Umbilical cord (tissue), 2 donors: ENCODE measurements around the gene INPP5D. TPM values are rescaled to one million over a fixed set of nuclear protein-coding genes. Genes with fewer than 3 reads are reported as not detected.

Experiments
- DNase-seq: peaks from one replicate; pipeline ENCODE4 v3.0.0-alpha.2; 2015; ENCODE audit warnings: low spot score
- total RNA-seq: library from RNA; depleted of rRNA; stranded (reverse); fragments of >200 nt; gene quantifications from one replicate; pipeline ENCODE4 v1.2.3, GENCODE V29; 2014; ENCODE audit warnings: low replicate concordance; ENCODE audit not compliant: insufficient read depth

Gene INPP5D
- total RNA-seq, 1 donor from 2014 or later: 5.8 TPM

DNA sequence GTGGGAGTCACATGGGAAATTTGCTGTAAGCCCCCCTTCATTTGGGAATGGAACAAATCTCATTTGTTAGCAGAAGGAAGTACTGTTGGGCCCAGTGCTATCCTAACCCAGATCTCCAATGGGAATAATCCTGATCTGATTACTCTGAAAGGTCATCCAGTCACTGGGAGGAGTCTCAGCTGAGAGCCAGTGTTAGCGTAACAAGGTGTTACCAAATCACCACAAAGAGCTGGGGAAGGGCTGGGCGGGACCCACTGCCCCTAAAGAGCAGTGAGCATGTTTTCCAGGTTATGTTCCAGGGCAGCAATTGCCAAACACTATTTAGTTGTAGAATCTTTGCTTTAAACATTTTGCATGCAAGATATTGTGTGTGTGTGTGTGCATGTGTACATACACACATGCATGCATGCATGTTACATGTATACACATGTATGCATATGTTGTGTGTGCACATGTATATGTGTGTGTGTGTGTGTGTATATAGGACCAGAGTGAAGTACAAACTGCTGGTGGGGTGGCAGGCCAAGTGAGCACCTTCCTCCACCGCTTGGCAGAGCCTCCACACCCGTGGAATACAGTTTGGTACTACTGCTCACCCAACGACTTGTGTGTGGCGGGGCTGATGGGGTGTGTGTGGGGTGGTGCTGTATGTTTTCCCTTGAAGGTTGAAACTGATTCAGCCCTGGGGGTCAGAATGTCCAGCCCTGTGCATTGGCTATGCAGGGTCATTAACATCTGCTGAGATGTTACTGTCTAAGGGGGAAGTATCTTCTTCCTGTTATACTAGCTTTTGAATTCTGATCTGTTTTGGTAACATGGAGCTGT is 15.2 kb downstream of the INPP5D start:
- DNase-seq: no peak

DNA sequence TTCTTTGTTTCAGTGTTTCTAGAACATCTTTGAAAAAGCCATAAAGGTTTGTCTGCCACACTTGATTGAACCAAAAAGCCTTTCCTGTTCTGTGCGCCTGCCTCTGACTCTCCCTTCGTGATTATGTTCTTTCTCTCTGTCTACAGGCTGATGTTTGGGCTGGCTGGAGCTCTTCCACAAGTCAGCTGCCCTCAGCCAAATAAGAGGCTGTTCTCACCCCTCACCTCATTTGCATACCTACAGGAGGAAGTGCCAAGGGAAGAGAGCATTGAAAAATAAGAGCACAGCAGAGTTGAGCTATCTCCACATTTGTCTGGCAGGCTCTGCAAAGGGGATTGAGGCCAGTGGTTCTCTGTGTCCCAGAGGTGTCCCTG is 15.8 kb downstream of the INPP5D start:
- no peak for DNase-seq

DNA sequence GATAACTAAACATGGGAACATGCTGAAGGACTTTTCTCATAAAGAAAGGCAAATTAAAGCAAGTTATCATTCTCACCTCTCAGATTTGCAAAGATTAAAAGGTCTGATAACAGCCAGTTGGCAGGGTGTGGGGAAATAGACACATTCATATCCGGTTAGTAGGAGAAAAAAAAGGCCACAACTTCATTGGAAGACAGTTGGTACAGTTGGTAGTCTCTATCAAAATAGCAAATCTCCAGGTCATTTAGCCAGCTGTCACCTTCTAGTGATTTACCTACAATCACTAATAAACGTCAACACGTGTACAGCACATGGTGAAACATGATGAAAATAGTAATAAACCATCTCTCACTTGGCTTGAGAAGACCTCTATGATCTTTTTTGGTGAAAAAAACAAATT is 16.6 kb downstream of the INPP5D start:
- no peak for DNase-seq

DNA sequence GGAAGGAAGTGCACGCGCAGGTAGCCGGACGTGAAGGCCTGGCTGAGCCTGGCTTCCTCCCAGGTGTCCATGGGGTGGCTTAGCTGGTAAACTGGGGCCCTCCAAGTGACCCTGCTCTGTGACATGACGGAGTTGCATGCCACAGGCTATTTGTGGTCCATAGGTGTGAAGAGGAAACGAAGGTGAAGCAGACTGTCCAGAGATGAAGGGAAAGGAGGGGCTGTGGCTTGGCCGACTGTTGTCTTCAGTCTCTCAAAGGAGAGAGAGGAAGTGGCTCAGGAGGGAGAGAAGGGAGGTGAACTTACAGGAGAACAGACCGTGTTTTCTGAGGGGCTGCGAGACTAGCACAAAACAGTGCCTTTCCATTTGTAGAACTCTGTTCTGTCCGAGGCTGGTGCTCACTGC is 19.3 kb downstream of the INPP5D start:
- DNase-seq: no peak

DNA sequence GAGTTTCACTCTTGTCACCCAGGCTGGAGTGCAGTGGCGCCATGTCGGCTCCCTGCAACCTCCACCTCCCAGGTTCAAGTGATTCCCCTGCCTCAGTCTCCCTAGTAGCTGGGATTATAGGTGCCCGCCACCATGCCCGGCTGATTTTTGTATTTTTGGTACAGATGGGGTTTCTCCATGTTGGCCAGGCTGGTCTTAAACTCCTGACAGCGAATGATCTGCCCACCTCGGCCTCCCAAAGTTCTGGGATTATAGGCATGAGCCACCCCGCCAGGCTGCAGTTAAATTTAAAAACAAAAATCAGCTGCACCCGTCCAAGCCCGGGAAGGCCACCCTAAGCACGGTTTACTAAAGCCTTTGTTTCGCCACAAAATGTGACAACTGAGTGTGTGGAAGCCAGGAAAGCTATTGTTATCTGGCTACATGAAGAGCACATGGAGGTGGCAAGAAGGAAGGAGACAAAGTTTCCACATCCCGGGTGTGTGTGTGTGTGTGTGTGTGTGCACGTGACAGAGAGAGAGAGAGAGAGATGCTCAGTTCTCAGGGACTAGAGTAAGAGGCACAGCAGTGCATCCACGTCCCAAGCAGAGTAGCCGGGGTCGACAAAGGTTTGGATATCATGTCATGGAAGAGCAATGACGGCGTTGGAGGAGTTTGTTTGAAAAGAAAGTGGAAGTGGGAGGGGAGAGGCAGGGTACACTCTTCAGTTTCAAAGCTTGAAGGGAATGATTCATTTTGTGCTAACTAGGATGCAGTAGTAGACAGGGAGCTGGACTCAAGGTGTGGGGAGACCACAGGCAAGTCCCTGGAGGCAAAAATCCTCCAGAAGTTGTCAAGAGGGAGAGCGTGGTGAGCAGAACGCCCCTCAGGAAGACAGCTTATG is 20.1 kb downstream of the INPP5D start:
- no peak for DNase-seq

GRCh38 chr2:233080836-233081229 is 20.7 kb downstream of the INPP5D start:
- DNase-seq: no peak

DNA sequence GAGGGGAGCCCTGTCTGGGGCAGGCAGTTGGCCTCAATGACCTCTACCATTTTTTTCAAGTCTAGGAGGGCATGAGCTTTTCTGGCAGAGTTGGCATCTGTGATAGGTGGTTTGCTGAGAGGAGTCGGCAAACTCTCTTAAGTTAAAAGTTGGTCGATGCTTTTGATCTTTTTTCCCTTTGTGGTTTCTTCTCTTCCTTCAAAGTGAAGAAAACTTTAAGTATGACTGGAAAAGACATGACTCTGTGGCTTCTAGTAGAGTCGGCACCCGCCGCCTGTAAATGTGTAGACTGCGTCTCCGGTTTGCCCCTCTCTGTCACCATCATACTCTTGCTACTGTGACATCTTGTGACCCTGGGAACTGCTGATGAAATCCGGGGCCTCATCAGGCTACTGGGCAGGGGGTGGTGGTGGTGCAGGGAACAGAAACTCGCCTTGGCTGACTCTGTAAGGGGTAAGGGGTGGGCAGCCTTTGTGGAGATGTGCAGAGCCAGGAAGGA is 21.1 kb downstream of the INPP5D start:
- DNase-seq: no peak

DNA sequence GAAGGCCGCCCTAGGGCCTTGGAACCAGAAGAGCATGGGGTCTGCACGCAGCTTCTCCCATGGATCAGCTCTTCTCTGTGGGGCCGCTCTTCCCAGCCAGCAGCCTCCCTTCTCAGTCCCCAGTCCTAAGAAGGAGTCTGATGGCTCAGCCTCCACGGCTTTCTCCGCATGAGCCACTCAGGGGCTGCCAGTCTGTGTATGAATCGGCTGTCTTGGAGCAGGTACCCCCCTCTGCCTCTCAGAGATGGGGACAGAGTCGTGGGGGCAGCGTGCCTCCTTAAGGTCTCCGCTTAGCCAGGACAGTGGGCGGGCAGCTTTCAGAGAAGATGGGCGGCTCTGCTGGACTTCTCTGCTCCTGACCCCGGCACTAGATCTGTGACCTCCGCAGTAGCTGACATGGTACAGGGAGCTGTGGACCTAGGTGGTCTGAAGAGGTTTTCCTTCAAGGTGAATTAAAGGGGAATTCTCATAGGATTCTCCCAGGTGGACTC is 21.6 kb downstream of the INPP5D start:
- no peak for DNase-seq

DNA sequence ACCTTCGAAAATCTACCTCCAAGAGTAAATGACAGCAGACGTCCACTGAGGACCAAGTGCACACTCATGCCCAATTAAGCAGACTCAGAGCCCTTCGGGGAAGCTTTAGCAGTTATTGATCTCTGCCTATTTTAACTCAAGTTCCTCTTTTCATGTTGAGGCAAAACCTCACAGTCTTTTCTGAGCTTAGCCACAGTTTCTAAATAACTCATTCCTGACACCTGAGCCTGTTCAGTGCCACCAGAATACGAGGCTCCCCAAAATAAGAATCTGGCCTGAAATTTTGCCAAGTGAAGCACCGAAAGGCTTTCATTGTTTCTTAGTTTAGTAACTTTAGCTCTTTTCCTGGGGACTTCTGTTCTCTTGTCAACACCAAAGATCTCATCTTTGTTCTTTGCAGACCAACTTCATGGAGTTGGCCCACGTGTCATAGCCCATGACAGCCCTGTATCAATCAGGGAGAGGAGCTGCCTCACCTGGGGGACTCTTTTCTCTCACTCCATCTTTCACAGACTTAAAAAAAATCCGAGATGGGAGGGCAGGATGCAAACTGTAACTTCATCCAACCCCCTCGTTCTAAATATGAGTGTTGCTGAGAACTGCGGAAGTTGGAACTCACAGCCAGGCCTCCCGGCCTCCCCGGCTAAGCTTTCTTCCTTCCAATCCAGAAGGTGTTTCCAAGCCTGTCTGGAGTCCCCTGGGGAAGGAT is 22.2 kb downstream of the INPP5D start:
- DNase-seq: no peak

- no peak for DNase-seq
Observed at GRCh38 chr2:233082931-233083755, 23.0 kb downstream of the INPP5D start.

GRCh38 chr2:233083782-233084181 is 23.6 kb downstream of the INPP5D start:
- no peak for DNase-seq

- DNase-seq: peak; percentile 65
Observed at GRCh38 chr2:233084488-233084887, 24.3 kb downstream of the INPP5D start.

DNA sequence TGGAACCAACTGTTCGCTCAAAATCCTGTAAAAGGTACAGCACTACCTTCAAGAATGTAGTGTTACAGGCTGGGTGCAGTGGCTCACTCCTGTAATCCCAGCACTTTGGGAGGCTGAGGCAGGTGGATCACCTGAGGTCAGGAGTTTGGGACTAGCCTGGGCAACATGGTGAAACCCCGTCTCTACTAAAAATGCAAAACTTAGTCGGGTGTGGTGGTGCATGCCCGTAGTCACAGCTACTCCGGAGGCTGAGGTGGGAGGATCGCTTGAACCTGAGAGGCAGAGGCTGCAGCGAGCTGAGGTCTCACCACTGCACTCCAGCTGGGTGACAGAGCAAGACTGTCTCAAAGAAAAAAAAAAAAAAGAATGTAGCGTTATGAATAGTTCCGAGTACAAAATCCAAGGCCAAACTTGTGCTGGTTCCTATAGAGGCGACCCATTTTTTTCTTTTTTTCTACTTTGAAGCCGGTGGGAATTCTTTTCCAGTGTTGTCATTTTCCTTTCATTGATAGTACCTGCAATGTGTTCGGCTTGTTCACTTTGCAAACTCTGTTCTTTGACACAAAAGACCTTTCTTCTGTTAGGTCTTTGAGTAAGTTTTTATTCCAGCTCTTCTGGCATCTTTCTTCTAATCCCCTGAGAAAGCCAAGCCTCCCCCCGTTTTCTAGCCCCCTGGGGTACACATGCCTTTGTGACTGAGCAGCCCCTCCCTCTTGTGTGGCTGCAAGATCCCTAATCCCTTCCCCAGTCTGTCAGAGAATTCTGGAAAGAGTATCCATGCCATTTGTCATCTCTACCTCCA is 25.1 kb downstream of the INPP5D start:
- DNase-seq: no peak

- DNase-seq: no peak
Observed at GRCh38 chr2:233085839-233086150, 25.7 kb downstream of the INPP5D start.

DNA sequence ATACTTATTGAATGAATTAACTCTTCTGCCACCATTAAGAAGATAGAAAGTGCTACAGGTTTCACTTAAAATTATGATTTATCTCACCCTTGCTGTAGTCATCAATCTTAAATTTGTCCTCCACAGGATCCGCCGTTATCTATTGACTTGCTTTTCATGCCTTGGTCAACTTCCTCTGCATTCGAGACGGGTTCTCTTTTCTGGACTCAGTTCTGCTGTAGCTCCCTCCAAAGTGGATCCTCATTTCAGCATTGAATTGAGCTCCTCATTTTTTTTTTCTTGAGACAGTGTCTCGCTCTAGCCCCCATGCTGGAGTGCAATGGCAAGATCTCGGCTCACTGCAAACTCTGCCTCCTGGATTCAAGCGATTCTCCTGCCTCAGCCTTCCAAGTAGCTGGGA is 27.6 kb downstream of the INPP5D start:
- peak; percentile 19 for DNase-seq

GRCh38 chr2:233088972-233089345 is 28.8 kb downstream of the INPP5D start:
- no peak for DNase-seq

DNA sequence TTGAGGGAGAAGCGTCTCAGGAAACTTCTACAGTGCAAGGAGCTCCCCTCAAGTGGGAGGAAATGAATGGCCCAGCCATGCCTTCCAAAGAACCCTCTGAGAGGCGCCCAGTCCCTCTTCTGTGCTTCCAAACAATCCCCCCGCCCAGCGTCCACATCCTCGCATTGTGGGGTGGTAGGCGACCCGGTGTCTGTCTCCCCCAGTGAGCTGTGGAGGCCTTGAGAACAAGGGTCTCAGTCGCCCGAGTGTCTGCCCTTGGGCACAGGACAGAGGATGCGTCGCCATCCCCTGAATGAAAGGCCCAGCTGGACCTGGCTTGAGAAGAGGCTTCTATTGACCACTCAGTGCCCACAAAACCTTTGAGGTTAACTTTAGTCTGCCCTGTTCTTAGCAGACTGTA is 29.7 kb downstream of the INPP5D start:
- DNase-seq: no peak

DNA sequence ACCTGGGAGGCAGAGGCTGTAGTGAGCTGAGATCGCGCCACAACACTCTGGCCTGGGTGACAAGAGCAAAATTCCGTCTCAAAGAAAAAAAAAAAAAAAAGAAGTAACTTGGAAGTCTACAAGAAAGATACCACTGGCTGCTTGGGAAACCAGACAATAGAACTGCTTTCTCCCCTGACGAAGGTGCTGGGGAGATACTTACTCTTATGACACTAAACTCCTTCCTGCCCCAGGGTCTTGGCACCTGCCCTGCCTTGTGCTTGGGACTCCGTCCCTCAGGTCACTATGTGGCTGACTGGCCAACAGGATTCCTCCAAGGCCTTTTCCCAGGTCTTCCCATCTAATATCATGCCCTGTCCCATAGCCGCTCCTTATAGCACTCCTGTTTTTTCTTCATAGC is 30.7 kb downstream of the INPP5D start:
- DNase-seq: no peak

DNA sequence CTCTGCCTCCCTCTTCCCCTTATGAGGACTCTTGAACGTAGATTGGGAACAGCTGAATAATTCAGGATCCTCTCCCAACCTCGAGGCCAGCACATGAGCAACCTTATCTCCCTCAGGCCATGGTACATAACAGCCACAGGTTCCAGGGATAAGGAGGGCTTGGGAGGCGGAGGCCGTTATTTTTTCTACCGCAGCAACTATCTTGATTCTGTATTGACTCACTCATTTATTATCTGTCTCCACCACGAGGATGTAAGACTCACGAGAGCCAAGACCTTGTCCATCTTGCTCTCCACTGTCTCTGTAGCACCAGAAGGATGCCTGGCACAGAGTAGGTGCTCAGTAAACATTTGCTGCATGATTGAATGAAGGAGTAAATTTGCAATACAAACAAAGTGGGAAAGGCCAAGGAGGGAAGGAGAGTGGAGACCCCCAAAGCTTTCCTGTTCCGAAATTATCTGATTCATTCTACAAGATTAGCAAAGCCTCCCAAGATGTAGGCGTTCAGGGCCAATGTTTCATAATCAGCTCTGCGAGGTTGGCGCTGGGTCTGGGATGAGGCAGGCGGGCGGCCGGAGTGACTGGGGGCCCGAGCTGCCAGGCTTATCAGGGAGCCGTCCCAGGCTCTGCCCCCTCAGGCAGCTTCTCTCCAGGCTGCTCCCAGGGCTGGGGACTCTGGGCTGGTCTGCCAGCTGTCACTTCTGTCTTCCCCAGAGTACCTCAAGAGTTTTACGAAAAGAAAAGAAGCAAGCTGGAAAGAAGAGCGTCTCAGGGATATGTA is 31.6 kb downstream of the INPP5D start:
- no peak for DNase-seq
